ENCODE results near the gene IRGM. TPM values are rescaled to one million over a fixed set of nuclear protein-coding genes. Genes with fewer than 3 reads are reported as not detected.
"Not testable (repeated sequence)": the region's sequence is repeated elsewhere in the genome, so short reads cannot be mapped to it uniquely, and the experiment has no call there.

IRGM gene
- total and polyA plus RNA-seq, 7 experiments from 2014 or later, result 1.1 to 3.6 (median 1.7) TPM

- Mint-ChIP-seq H3K4me1 (no peaks in the 10 kb centered on the region), H3K4me3 (no peak overlapping the region), H3K9me3 (peaks cover 6 to 48% (median 18%) of the 10 kb centered on the region in 11 donors), H3K27me3 (peaks cover 0 to 9% (median 3%) of the 10 kb centered on the region in 5 donors), H3K36me3 (peaks cover 0 to 23% (median 20%) of the 10 kb centered on the region in 5 donors), H3K27ac (no peak overlapping the region)
- no peaks in the 10 kb centered on the region for H3K4me1 ChIP-seq (ENCODE audit: control insufficient read depth in 2 of 2, insufficient read depth in 2 of 2, low read length in 2 of 2)
- H3K36me3 ChIP-seq (ENCODE audit: control insufficient read depth in 2 of 3, insufficient read depth in 3 of 3, low read length in 3 of 3), result no peaks in the 10 kb centered on the region
- ChIA-PET POLR2A (no interaction called here), CTCF (interaction anchor here (1.7 kb wide), 1 partner anchor 13 kb away, joined by 4 read pairs; no protein-coding TSS in a partner anchor)
- no peak overlapping the region for H3K4me3 ChIP-seq (ENCODE audit: low read length)
- no peaks in the 10 kb centered on the region for H3K9me3 ChIP-seq (ENCODE audit: control insufficient read depth in 2 of 3, low read length in 3 of 3)
- H3K27ac ChIP-seq (ENCODE audit: low read depth, low read length), result no peak overlapping the region
- H3K27me3 ChIP-seq (ENCODE audit: control insufficient read depth in 2 of 2, insufficient read depth in 2 of 2, low read length in 2 of 2), result no peaks in the 10 kb centered on the region
- no peak for ATAC-seq
- intact Hi-C loops (cut with micrococcal nuclease), result no loop called here
- DNase-seq, result no peak
These were observed 29.4 kb upstream of the IRGM start for GRCh38 chr5:150816946-150817345.

GRCh38 chr5:150829744-150830143 is 16.6 kb upstream of the IRGM start:
- Mint-ChIP-seq H3K36me3 (peaks cover 0 to 19% (median 0%) of the 10 kb centered on the region in 5 donors), H3K27me3 (peaks cover 0 to 11% (median 0%) of the 10 kb centered on the region in 5 donors), H3K4me3 (no peak overlapping the region), H3K4me1 (no peaks in the 10 kb centered on the region), H3K9me3 (peaks cover 0 to 62% (median 25%) of the 10 kb centered on the region in 11 donors), H3K27ac (no peak overlapping the region)
- intact Hi-C loops (cut with micrococcal nuclease), result no loop called here
- Histone ChIP-seq H3K4me1 (ENCODE audit: control insufficient read depth in 2 of 2, insufficient read depth in 2 of 2, low read length in 2 of 2) (no peaks in the 10 kb centered on the region), H3K27ac (ENCODE audit: low read depth, low read length) (no peak overlapping the region), H3K4me3 (ENCODE audit: low read length) (no peak overlapping the region), H3K36me3 (ENCODE audit: control insufficient read depth in 2 of 3, insufficient read depth in 3 of 3, low read length in 3 of 3) (no peaks in the 10 kb centered on the region), H3K9me3 (ENCODE audit: control insufficient read depth in 2 of 3, low read length in 3 of 3) (peaks cover 0 to 6% (median 0%) of the 10 kb centered on the region in 3 experiments), H3K27me3 (ENCODE audit: control insufficient read depth in 2 of 2, insufficient read depth in 2 of 2, low read length in 2 of 2) (no peaks in the 10 kb centered on the region)
- ATAC-seq, result no peak
- no peak for DNase-seq
- ChIA-PET POLR2A (no interaction called here), CTCF (no interaction called here)

- intact Hi-C loops (cut with micrococcal nuclease); H3K27me3 Mint-ChIP-seq: not testable (repeated sequence)
These were observed 14.5 kb upstream of the IRGM start for GRCh38 chr5:150831821-150832220.

GRCh38 chr5:150836064-150836463 is 10.3 kb upstream of the IRGM start:
- Mint-ChIP-seq H3K9me3 (peaks cover 0 to 40% (median 12%) of the 10 kb centered on the region in 11 donors), H3K4me3 (peak overlapping the region in 1 of 10 donors; percentile 42), H3K27ac (no peak overlapping the region), H3K4me1 (no peaks in the 10 kb centered on the region), H3K27me3 (peaks cover 0 to 21% (median 0%) of the 10 kb centered on the region in 5 donors), H3K36me3 (peaks cover 0 to 10% (median 0%) of the 10 kb centered on the region in 5 donors)
- H3K4me1 ChIP-seq (ENCODE audit: control insufficient read depth in 2 of 2, insufficient read depth in 2 of 2, low read length in 2 of 2), result no peaks in the 10 kb centered on the region
- H3K9me3 ChIP-seq (ENCODE audit: control insufficient read depth in 2 of 3, low read length in 3 of 3), result peaks cover 0 to 6% (median 0%) of the 10 kb centered on the region in 3 experiments
- DNase-seq, result no peak
- intact Hi-C loops (cut with micrococcal nuclease), result no loop called here
- H3K27ac ChIP-seq (ENCODE audit: low read depth, low read length), result no peak overlapping the region
- CTCF ChIA-PET, result no interaction called here
- POLR2A ChIA-PET, result interaction anchor here (0.9 kb wide), 1 partner anchor 29 kb away, joined by 4 read pairs; no protein-coding TSS in a partner anchor
- H3K36me3 ChIP-seq (ENCODE audit: control insufficient read depth in 2 of 3, insufficient read depth in 3 of 3, low read length in 3 of 3), result no peaks in the 10 kb centered on the region
- no peak overlapping the region for H3K4me3 ChIP-seq (ENCODE audit: low read length)
- no peaks in the 10 kb centered on the region for H3K27me3 ChIP-seq (ENCODE audit: control insufficient read depth in 2 of 2, insufficient read depth in 2 of 2, low read length in 2 of 2)
- ATAC-seq, result no peak

More at GRCh38 chr5:150831821-150832220, 14.5 kb upstream of the IRGM start:
- ATAC-seq; H3K27ac ChIP-seq (ENCODE audit: low read depth, low read length); H3K4me3 ChIP-seq (ENCODE audit: low read length); H3K4me1 Mint-ChIP-seq; H3K27me3 ChIP-seq (ENCODE audit: control insufficient read depth in 2 of 2, insufficient read depth in 2 of 2, low read length in 2 of 2); H3K4me1 ChIP-seq (ENCODE audit: control insufficient read depth in 2 of 2, insufficient read depth in 2 of 2, low read length in 2 of 2); POLR2A ChIA-PET; H3K4me3 Mint-ChIP-seq; H3K9me3 ChIP-seq (ENCODE audit: control insufficient read depth in 2 of 3, low read length in 3 of 3); H3K36me3 ChIP-seq (ENCODE audit: control insufficient read depth in 2 of 3, insufficient read depth in 3 of 3, low read length in 3 of 3); DNase-seq; CTCF ChIA-PET; H3K27ac Mint-ChIP-seq: not testable (repeated sequence)
- H3K9me3 Mint-ChIP-seq, result peaks cover 0 to 64% (median 25%) of the 10 kb centered on the region in 11 donors
- peaks cover 0 to 19% (median 0%) of the 10 kb centered on the region in 5 donors for H3K36me3 Mint-ChIP-seq

GRCh38 chr5:150836703-150837102 is 9.6 kb upstream of the IRGM start:
- H3K4me1 ChIP-seq (ENCODE audit: control insufficient read depth in 2 of 2, insufficient read depth in 2 of 2, low read length in 2 of 2), result no peaks in the 10 kb centered on the region
- ChIA-PET POLR2A (interaction anchor here (0.9 kb wide), 1 partner anchor 30 kb away, joined by 4 read pairs; no protein-coding TSS in a partner anchor), CTCF (no interaction called here)
- H3K27ac ChIP-seq (ENCODE audit: low read depth, low read length), result no peak overlapping the region
- no peaks in the 10 kb centered on the region for H3K4me1 Mint-ChIP-seq
- peaks cover 0 to 8% (median 0%) of the 10 kb centered on the region in 5 donors for H3K36me3 Mint-ChIP-seq
- DNase-seq, result no peak
- intact Hi-C loops (cut with micrococcal nuclease), result no loop called here
- H3K27ac Mint-ChIP-seq, result no peak overlapping the region
- H3K4me3 ChIP-seq (ENCODE audit: low read length), result no peak overlapping the region
- H3K9me3 ChIP-seq (ENCODE audit: control insufficient read depth in 2 of 3, low read length in 3 of 3), result no peaks in the 10 kb centered on the region
- H3K9me3 Mint-ChIP-seq, result peaks cover 0 to 33% (median 10%) of the 10 kb centered on the region in 11 donors
- no peaks in the 10 kb centered on the region for H3K27me3 ChIP-seq (ENCODE audit: control insufficient read depth in 2 of 2, insufficient read depth in 2 of 2, low read length in 2 of 2)
- peaks cover 0 to 23% (median 0%) of the 10 kb centered on the region in 5 donors for H3K27me3 Mint-ChIP-seq
- ATAC-seq, result no peak
- H3K36me3 ChIP-seq (ENCODE audit: control insufficient read depth in 2 of 3, insufficient read depth in 3 of 3, low read length in 3 of 3), result no peaks in the 10 kb centered on the region
- H3K4me3 Mint-ChIP-seq, result no peak overlapping the region

- not testable (repeated sequence) for H3K9me3 ChIP-seq (ENCODE audit: control insufficient read depth in 2 of 3, low read length in 3 of 3); H3K9me3 Mint-ChIP-seq; ATAC-seq; H3K27ac ChIP-seq (ENCODE audit: low read depth, low read length); H3K4me3 ChIP-seq (ENCODE audit: low read length); H3K27me3 ChIP-seq (ENCODE audit: control insufficient read depth in 2 of 2, insufficient read depth in 2 of 2, low read length in 2 of 2); H3K4me1 ChIP-seq (ENCODE audit: control insufficient read depth in 2 of 2, insufficient read depth in 2 of 2, low read length in 2 of 2); H3K27ac Mint-ChIP-seq; DNase-seq; H3K36me3 ChIP-seq (ENCODE audit: control insufficient read depth in 2 of 3, insufficient read depth in 3 of 3, low read length in 3 of 3)
- POLR2A ChIA-PET, result interaction anchor here (1.8 to 2.0 kb wide), 2 partner anchors 40 to 56 kb away, joined by 6 to 10 read pairs; no protein-coding TSS in a partner anchor
- H3K4me3 Mint-ChIP-seq, result peak overlapping the region in 1 of 10 donors; percentile 89
- CTCF ChIA-PET, result interaction anchor here (1.0 to 3.4 kb wide), 12 partner anchors 9 to 388 kb away, joined by 3 to 59 read pairs (median 11); partner anchors contain the start of gene SMIM3
- intact Hi-C loops (cut with micrococcal nuclease), result loop anchor here in 1 of 2 donors (5.0 kb wide), 1 partner anchor 312 kb away; the partner anchor contains the start of gene ANXA6
- H3K27me3 Mint-ChIP-seq, result peaks cover 0 to 13% (median 0%) of the 10 kb centered on the region in 5 donors
- peaks cover 0 to 11% (median 0%) of the 10 kb centered on the region in 5 donors for H3K36me3 Mint-ChIP-seq
- H3K4me1 Mint-ChIP-seq, result peaks cover 6 to 26% (median 19%) of the 10 kb centered on the region in 7 donors
These were observed 999 bp upstream of the IRGM start for GRCh38 chr5:150845185-150845859.
